Activated CD8-positive, alpha-beta memory T cell treated with anti-CD3 and anti-CD28 coated beads for 4 hours (primary cell): ENCODE data around the gene TANGO2.

Source experiments
- DNase-seq, 2 donors: peaks; one replicate each; pipeline ENCODE4 v3.0.0-alpha.2; 2020; ENCODE audit warnings: low read depth in 2 of 2

The TANGO2 gene

DNA sequence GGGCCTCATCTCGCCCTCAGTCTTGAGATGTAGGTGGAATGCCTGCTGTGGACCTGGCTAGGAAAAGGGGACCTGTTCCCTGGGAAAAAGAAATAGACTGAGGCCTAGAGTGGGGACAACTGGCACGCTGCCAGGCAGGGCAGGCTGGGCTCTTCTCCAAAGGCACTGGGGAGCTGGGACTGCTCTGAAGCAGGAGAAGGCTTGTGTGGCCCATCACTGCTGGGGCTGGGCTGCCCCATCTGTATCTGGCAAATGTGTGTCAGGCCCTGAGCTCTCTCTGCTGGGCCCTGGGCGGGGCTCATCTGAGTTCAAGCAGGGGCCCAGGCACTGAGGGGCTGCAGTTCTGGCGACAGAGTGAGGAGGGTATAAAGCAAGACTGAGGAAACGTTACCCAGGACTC is 37.2 kb upstream of the TANGO2 start:
- DNase-seq, result no peak

DNA sequence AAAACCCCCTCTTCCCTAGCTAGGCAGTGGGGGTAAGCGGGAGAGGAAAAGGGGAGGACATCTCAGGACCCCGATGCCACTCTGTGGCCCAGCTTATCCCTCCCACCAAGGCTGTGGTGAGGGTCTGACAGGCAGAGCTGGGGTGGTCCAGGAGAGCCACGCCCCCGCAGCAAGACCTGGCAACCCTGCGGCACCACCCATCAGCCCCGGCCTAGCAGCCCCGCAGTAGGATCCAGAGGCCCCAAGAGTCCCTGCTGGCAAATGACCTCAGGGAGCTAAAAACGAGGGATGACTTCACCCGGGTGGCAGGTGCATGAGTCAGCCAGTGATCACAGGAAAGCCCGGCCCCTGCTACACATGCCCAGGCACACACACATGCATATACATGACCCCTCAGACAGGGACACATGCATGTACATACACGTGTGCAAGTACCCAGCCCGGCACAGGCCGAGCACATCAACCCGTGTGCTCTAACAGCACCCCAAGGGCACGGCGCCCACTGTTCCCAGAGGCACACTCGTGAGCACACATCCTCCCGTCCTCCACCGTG is 36.6 kb upstream of the TANGO2 start:
- DNase-seq, result no peak

DNA sequence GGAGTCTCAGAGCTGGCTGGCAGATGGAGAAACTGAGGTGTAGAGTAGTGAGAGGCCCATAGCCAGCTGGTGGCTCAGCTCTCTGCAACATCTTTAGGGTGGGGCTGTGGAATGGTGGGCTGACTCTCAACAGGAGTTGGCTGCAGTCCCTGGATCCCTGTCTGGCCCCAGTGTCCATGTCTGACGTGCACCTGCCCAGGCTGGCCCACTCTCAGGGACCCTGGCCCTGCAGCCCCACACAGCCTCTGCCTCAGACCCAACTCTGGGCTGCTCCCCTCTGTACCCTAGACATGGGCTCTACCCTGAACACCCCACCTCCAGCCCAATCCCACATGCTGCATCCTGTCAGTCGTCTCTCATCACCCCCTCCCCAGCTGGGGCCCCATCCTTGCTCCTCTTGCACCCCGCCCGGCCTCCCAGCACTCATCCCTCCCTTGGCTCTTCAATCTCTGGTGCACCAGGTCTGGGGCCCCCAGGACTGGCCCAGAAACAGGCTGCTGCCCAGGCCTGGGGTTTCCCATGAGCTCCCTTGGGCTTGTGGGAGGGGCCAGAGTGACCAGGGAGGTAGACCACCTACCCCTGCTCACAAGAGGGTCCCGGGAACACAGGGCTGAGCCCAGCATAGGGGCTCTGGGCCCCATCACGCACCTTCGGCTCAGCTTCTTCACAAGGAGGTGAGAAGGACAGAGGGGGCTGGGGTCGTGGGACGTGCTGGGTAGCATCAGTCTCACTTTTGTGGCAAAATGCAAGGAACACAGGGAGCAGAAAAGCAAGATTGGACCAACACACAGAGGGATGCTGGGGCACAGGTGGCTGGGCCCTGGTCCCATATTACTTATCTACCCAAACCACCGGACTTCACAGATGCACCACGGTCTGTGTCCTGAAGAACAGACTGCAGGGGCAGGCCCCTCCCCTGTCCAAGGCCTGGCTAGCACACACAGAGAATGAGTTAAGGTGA is 35.8 kb upstream of the TANGO2 start:
- no peak for DNase-seq

DNA sequence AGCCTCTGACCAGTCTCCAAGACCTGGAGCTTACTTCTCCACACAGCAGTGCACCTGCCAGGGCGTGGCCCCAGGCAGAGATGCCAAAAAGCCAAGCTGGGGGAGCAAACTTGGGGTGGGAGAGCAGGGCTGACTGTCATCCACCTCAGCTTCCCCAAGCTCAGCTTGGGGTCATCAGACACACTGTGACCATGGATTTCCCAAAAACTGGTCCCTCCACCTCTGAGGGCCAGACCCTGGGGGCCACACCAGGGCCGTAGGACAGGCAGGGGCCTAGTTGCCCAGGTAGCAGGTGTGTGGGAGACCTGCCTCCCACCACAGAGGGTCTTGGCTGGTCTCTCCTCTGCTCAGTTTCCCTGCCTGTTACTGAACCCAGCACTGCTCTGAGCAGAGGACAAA is 34.9 kb upstream of the TANGO2 start:
- DNase-seq, result no peak

DNA sequence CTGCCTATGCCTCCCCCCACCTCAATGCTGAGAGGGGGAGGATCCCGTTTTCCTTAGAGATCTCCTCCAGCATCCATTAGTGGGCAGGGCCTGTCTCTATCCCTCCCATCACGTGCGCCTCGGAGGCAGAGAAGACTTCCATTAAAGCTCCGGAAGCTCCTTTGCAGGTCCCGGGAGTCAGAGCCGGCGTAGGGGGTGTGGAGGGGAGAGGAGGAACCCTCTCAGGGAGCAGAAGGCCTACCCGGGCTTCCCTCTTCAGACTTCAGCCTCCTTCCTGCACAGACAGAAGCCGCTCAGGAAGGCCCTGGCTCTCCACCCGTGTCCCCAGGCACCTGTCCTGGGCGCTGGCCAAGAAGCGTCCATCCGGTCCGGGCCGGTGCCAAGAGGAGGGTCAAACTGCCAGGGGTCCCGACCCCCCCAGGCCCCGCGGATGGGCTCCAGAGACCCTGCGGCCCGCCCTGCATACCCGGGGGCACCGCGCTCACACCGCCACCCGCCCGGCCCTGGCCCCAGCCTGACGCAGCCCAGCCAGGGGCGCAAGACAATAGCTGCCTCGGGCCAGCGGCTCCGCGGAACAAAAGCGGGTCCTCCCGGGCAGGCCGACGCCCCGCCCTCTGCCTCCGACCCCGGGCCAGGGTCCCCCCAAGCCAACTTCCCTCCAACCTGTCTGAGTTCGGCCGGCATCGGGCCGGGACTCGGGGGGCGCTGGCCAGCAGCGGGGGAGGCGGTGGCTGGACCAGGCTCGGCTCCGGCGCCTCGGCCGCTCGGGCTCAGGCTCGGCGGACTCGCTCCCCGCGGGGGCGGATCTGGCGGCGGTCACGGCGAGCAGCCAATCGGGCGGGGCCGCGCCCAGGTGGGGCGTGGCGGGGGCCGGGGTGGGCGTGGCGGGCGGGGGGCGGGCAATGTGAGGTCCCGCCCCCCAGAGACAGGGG is 34.2 kb upstream of the TANGO2 start:
- peak; percentile 23 to 31 for DNase-seq

DNA sequence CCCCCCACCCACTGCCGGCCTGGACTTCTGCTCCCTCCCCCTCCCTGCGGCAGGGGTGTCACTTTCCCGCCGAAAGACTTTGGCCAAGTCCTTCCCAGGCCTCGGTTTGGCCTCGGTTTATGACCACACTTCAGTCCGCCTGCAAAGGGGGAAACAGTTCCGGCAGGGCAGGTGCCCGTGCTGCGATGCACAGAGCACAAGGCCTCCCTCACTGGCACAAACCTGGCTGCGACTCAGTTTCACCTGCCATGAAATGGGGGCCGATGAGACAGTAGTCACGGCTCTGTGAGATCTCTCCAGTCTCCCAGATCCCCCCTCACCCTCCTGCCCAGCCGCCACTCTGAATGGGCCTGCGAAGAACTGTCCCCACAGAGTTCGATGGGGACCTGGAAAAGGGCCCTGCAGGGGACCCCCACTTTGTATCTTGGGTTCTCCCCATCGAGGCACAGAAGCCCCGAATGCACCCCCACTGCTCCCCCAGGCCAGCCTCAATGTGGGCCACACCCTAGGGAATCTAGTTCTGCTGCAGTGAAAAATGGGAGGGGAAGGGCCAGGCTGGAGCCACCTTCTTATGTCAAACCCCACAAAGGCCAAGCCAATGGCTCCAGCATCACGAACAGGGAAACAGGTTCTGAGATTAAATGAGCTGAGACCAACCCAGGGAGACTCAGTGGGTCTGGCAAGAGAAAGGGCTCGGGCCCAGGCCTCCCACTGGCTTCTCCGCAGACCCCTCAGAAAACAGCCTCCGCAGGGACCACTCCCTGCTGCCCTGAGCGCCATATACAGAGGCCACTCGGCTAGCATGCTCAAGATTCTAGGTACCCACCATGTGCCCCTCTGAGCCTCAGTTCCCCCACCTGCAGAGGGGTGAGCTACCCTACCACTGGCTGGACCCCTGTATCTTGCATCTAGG is 33.3 kb upstream of the TANGO2 start:
- no peak for DNase-seq

DNA sequence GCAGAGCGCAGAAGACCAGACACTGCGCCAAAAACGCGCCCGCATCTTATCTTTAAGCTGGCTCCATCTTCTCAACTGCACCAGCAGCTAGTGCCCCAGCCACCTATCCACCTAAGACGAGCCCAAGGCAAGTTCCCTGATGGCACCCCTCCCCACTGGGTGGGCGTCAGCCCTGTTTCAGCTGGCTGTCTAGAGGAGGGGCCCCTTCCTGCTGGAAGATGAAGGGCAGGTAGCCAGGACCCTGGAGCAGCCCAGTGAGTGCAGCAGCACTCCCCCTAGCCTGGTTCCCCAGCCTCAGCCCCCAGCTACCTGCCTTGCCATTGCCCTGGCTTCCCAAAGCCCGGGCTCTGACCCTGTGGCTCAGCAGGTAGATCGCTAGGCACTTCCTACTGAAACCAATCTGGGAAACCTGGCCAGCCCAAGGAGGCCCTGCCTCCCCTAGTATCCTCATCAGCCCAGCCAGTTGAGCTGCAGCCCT is 32.5 kb upstream of the TANGO2 start:
- no peak for DNase-seq

DNA sequence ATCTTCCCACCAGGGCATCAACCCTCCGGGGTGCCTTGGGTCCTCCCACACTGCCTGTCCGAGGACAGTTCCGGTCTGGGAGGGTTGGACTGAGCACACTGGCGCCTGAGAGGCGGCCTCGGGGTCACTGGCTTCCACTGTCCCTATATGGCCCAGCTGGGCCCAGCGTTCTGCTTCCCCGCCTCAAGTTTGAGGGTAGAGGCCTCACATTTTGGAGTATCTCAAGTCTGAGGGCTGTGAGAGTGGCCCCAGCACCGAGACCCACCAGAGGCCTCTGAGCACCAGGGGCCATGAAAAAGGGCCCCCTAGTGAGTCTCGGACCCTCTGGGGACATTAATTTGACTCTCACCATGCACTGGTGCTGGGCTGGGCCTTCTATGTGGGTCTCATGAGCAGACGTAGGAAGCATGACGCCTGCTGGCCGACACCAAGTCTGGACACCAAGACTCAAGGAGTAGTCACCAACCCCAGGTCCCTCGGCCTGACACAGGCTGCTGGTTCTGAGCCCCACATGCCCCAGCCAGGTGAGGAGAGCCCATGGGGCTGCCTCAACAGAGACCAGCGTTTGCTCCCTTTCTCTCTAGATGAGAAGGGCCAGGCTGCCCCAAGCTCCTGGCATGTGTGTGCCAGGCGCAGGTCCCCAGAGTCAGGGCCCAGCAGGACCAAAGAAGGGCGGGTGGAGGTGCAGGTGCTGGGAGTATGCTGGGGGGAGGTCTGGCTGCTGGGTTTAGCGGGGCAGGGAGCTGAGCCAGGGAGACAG is 31.8 kb upstream of the TANGO2 start:
- no peak for DNase-seq

DNA sequence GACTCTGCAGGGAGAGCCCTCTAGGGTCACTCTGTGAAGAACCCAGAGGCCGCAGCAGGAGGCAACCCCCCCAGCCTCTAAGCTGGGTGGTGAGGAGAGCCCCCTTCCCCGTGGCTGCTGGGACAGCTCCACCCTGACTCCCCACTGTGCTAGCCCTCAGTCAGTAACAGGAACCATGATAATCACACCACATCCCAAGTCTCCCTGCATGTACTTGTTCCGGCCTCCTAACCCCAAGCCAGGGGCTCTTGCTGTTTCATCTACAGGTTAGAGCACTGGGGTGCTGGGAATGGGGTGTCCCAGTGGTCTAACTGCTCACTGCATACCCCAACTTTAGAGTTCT is 31.2 kb upstream of the TANGO2 start:
- DNase-seq, result no peak

DNA sequence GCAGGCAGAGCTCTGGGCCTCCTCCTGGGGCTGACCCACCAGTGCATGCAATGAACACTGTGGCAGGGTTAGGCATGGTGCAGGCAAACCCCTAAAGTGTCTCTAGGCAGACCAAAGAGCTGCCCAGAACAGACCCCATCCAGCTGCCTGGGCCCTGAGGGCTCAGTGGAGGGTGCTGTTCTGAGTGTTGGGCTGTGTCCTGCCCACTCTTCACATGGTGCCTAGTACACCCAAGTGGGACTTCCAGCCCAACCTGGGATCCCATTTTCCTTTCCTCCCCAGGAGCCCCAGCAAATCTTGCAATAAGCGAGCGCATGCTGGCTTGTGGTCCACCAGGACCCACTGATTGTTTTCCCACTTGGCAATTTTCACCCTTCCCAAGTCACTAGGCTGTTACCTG is 30.7 kb upstream of the TANGO2 start:
- no peak for DNase-seq

DNA sequence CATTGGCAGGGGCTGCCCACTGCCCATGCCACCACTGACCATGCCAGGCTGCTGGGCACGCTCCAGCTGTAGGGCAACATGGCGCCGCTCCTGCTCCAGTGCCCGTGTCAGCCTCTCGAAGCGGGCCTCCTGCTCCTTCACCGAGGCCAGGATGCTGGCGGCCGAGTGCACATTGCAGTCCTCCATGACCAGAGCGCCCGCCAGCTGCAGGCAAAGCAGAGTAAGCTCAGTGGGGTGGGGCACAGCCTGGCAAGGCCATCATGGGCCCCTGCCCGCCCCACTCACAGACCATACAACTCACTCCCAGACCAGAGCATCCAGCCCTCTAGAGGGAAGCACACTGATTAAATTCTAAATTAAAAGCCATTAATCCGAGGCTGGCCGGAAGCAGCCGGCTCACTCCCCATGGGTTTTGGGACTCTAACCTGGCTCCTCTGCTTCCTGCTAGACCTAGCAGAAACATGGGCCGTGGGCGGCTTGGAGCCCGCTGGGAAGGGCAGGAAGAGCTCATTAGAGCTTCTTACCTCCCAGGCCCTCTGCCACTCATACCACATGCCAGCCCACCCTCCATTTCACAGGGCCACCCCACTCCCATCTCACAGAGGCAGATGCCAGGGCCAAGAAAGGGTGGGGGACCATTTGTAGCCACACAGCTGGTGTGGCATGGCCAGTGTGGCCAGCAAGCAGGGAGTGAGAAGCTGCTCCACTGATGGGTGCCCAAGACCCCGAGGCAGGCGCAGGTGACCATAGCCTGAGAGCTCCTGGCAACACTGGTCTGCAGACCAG is 30.1 kb upstream of the TANGO2 start:
- DNase-seq, result no peak

DNA sequence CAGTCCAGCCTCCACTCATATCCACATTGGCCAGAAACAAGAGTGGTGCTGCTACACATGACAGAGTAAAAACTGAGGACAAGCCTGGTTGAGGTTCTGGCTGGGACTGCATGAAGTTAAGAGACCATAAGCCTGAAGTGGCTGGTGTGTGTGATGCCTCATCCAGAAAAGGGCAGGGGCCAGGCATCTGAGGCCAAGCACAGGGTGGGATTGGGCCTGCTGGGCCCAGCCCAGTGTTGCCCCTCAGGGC is 29.6 kb upstream of the TANGO2 start:
- DNase-seq, result no peak

DNA sequence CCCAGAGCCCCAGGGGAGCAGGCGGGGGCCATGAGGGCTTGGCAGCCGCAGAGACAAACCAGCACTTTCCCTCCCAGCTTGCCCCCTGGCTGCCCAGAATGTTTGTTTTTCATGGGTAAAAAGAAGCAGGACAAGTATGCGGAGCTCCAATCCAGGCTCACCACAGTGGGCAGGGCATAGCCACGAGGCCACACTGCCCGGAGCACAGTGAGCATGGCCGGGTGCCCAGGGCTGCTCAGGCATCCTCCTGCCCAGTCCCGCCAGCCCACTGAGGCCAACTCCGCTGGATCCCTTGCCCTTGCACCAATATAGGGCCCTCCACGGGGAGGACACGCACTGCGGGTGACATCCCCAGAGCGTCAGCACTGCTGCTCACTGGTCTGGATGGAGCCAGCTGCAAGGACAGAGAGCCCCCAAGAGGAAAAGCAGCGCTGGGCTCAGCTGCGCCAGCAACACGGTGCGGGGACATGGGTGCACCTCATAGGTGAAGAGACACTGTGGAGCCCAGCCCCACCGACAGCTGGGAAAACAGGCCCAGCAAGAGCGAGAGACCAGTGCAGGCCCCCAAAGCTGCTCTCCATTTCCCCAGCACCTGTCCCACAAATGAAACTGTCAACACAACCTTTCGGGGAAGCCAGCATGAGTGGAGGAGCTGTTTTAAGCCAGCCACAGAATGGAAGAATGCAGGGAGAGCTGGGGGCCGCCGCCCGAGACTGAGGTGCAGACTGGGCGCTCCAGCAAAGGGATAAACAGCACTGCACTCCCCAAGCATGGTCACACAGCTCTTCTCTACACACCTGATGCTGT is 29.1 kb upstream of the TANGO2 start:
- no peak for DNase-seq

DNA sequence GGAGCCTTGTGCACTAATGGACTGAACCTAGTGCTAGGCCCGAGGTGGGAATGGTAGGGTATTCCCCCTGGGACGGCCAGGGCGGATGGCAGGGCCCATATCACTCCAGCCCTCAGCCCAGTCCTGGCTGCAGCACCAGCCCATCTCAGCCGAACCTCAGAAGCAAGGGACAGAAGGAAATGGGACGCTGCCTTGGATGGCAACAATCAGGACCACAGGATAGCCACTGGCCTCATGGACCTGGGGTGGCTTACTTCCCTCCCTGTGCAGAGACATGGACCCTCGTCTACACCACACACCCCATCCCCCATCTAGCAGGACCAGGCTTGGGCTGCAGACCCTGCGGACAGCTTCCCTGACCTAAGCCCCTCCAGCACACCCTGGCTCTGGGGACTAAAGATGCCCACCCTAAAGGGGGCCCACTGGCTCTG is 28.4 kb upstream of the TANGO2 start:
- no peak for DNase-seq

DNA sequence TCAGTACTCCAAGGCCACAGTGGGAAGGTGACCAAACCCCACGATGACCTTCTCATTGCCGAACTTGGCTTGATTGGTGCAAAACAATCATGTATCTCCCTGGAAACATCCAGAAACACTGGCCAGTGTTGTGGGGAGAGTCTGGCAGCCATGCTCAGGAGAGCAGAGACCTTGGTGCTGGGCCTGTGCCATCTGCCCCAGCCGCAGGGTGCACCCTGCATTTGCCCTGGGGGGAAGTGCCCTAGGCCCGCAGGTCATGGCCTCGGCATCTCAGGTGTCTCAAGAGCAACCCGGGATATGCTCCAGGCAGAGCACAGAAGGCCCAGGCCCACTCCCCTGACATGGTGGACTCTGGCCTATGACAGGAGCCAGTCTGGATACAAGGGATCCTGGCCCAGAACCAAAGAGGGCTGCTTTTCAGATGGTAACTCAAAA is 28.0 kb upstream of the TANGO2 start:
- DNase-seq, result no peak

DNA sequence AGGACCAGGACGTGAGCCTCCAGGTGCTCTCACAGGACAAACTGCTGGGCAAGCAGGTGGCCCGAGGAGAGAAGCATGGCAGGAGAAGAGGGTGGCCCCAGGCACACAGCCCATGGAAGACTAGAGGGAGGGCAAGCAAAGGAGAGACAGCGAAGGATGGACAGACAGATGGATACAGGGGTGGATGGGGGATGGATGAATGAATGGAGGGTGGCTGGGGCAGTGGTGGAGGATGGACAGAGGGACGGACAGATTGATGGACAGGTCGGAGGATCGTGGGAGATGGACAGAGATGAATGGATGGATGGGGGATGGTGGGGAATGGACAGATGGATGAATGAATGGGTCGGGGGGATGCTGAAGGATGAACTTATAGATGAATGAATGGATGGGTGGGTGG is 27.0 kb upstream of the TANGO2 start:
- no peak for DNase-seq

DNA sequence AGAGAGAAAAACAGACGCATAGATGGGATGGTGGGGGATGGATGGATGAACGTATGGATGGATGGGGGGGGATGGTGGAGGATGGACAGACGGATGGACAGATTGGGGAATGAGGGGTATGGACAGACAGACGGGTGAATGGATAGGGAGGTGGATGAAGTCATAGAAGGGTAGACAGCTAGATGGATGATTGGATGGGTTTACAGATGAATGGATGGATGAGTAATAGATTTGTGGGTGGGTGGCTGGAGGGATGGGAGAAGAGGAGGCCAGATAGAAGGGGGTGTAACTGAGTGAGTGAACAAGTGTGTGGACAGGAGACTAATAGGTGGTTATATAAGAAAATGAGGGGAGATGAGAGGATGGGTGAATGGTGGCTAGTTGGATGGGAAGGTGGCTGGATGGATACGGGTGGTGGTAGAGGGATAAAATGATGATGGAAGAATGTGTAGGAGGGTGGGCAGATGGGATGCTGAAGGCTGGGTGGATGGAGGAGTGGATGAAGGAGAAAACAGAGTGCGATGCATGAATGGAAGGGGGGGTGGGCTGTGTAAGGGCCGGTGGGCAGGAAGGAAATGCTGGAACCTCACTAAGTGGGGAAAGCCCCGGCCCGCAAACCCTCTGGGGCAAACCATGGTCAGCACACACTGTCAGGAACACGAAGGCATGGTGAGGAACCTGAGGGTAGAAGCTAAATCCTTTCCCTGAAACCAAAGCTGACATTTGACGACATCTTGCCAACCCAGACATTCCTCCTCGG is 25.9 kb upstream of the TANGO2 start:
- DNase-seq, result no peak

DNA sequence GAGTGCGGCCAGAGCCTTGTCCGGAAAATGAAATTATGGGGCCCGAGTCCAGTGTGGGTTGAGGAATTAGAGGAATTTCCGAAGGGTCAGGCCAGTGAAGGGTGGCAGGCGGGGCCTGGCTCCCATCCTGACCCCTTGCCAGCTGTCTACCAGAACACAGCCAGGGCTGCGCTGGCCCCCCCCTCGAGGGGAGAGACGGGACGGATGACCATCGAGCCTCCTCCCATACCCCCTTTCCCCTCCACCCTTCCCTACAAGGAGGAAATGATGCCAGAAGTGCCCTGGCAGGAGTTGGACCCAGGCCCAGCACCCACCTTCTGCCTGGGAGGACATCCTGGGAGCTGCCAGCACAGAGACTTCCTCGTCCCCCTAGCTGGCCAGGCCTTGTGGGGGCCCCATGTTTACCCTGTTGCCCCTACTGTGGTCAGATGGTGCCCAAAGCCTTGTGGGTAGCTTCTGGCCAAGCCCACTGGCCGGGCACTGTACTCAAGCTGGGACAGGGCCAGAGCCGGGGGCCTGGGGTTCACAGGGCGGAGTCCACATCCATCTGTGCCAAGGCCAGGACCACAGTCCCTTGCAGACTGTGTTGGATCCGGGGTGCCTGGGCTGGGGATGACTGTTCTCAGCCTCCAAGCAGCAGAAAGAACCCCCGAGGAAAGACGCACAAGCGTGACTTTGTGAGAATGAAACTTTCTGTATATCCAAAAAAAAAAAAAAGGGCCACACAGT is 25.1 kb upstream of the TANGO2 start:
- no peak for DNase-seq
